HG02763 (cell line): ENCODE results near the gene WDHD1.
"Not testable (repeated sequence)": the region's sequence is repeated elsewhere in the genome, so short reads cannot be mapped to it uniquely, and the experiment has no call there.

Experiments used
- ATAC-seq: cut with Tn5 transposase; IDR thresholded peaks from one replicate; pipeline ENCODE4 v1.9.1; 2021; ENCODE audit warnings: mild to moderate bottlenecking, moderate library complexity; ENCODE audit not compliant: unreplicated experiment

WDHD1 gene

GRCh38 chr14:54967496-54967895 lies 59.4 kb downstream of the WDHD1 start:
- no peak for ATAC-seq

- no peak for ATAC-seq
Measured at GRCh38 chr14:54955143-54955542, 71.8 kb downstream of the WDHD1 start.

DNA sequence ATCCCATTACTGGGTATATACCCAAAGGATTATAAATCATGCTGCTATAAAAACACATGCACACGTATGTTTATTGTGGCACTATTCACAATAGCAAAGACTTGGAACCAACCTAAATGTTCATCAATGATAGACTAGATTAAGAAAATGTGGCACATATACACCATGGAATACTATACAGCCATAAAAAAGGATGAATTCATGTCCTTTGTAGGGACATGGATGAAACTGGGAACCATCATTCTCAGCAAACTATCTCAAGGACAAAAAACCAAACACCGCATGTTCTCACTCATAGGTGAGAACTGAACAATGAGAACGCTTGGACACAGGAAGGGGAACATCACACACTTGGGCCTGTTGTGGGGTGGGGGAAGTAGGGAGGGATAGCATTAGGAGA lies 73.3 kb downstream of the WDHD1 start:
- not testable (repeated sequence) for ATAC-seq

- not testable (repeated sequence) for ATAC-seq
Measured at GRCh38 chr14:54952803-54953202, 74.1 kb downstream of the WDHD1 start.

DNA sequence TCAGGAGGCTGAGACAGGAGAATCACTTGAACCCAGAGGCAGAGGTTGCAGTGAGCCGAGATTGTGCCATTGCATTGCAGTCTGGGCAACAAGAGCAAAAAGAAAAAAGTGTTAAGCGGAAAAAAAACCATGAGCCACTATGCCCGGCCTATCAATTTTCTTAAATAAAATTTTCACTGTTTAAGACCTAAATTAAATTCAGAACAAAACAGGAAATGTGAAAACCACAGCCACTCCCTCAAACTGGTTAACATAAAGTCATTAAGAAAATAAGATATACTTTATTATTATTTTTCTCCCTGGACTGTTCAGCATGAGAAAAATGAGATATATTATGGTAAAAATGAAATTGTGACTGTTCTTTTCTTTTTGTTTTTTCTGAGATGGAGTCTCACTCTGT lies 79.7 kb downstream of the WDHD1 start:
- no peak for ATAC-seq

DNA sequence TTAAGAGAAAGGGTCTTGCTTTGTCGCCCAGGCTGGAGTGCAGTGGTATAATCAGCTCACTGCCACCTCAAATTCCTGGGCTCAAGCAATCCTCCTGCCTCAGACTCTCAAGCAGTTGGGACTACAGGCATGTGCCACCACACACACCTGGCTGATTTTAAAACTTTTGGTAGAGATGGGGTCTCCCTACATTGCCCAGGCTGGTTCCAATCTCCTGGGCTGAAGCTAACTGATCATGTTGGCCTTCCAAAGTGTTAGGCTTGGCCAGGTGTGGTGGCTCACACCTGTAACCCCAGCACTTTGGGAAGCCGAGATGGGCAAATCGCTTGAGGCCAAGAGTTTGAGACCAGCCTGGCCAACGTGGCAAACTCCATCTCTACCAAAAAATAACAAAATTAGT lies 80.4 kb downstream of the WDHD1 start:
- no peak for ATAC-seq

DNA sequence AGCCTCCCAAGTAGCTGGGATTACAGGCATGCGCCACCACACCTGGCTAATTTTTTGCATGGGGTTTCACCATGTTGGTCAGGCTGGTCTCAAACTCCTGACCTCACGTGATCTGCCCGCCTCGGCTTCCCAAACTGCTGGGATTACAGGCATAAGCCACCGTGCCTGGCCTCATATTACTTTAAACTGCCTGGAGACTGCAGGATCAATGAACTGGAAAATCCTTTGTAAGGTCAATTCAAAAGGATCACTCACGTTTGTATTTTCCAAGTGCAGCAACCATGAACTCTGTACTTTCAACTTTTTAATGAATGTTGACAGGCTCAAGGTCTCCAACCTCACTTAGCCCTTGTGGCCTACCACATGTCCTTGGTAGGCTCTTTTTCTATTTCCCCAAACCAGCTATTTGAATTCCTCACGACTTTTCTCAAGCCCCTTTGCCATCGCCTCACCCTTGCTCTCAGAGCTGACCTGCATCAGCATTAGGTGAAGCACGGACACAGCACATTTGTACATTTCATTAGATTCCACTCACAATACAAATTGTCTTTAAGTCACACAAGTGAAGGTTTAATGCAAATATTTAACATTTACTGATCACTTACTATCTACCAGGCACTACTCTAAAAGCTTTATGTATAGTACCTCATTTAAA lies 82.0 kb downstream of the WDHD1 start:
- ATAC-seq, result no peak

- no peak for ATAC-seq
Measured at GRCh38 chr14:54942913-54943312, 84.0 kb downstream of the WDHD1 start.

DNA sequence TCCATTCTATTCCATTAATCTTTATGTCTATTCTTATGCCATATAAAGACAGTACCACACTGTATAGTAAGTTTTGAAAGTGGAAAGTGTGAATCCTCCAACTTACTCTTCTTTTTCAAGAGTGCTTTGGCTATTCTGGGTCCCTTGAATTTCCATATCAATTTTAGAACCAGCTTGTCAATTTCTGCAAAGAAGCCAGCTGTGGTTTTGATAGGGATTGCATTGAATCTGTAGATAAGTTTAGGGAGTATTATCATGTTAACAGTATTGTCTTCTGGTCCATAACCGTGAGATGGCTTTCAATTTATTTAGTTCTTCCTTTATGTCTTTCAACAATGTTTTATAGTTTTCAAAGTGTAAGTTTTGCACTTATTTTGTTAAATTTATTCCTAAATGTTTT lies 90.1 kb downstream of the WDHD1 start:
- no peak for ATAC-seq

- ATAC-seq, result no peak
Measured at GRCh38 chr14:54935958-54936357, 90.9 kb downstream of the WDHD1 start.

DNA sequence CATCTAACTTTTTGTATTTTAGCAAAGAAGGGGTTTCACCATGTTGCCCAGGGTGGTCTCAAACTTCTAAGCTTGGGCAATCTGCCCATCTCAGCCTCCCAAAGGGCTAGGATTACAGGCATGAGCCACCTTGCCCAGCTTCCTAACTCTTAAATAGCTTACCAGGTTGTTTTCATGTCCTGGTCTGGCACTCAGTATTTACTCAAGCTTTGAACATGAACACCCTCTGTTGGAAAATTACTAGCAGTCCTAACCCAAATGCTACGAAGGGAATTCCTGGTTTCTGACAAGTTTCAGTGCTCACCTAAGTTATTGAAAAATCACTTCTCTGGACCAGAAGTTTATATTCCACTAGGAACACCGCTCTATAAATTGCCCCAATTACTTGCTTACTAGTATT lies 91.8 kb downstream of the WDHD1 start:
- ATAC-seq, result no peak

DNA sequence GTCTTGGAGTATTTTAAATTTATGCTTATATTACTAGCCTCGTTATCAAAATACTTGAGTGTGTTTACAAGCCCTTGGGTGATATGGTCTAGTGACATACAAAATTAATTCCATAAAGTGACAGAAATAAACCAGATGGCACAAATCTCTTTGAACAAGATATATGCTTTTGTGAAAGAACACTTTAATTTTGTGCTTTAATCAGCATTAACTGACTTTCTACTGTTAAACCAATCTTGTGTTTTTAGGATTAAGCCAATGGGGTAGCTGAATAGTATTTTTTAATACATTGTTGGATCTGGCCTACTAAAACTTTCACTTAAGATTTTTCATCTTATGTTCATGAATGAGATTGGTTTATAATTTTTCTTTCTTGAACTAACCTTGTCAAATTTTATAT lies 93.9 kb downstream of the WDHD1 start:
- ATAC-seq, result no peak

GRCh38 chr14:54931598-54932340 lies 95.1 kb downstream of the WDHD1 start:
- ATAC-seq, result no peak

DNA sequence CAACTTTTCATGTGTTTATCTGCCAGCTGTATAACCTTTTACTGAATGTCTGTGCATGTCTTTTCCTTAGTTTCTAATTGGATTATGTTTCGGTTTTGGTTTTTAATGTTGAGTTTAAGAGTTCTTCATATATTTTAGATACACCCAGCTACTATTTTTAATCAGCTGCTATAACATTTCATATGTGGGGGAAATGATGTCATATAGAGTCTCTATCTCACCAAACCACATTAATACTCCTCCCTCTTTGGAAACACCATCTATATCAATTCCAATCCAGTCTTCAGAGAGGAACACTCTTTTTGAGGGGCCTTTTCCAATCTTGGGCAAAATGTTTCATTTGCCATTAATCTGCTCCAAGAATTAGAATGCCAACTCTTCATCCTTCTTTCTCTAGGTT lies 95.8 kb downstream of the WDHD1 start:
- no peak for ATAC-seq

GRCh38 chr14:54929556-54929955 lies 97.3 kb downstream of the WDHD1 start:
- no peak for ATAC-seq

GRCh38 chr14:54928216-54928615 lies 98.7 kb downstream of the WDHD1 start:
- no peak for ATAC-seq

DNA sequence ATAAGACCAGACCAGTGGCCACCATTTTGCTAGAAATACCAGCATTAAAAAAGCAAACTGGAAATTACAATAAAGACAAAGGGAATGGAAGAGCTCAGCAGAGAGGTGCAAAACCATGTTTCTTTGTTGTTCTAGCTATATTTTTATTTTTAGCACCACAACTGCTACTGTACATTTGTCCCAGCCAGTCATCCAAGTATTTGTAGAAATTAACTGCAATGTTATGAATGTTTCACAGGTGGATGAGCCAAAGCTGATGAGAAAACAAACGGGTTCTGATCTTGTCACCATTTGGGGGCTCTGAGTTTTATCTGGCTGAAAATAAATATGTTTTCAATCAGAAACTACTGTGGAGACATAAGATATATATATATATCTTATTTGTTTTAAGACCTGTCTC lies 99.3 kb downstream of the WDHD1 start:
- no peak for ATAC-seq

DNA sequence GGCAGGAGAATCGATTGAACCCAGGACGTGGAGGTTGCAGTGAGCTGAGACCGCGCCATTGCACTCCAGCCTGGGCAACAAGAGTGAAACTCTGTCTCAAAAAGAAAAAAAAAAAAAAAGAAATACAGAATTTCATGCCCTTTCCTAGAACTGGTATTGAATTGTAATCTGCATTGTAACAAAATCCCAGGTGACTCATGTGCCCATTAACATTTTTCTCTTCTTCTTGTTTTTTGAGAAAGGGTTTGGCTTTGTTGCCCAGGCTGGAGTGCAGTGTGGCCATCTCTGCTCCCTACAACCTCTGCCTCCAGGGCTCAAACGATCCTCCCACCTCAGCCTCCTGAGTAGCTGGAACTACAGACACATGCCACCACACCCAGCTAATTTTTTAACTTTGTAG lies 100.3 kb downstream of the WDHD1 start:
- not testable (repeated sequence) for ATAC-seq

DNA sequence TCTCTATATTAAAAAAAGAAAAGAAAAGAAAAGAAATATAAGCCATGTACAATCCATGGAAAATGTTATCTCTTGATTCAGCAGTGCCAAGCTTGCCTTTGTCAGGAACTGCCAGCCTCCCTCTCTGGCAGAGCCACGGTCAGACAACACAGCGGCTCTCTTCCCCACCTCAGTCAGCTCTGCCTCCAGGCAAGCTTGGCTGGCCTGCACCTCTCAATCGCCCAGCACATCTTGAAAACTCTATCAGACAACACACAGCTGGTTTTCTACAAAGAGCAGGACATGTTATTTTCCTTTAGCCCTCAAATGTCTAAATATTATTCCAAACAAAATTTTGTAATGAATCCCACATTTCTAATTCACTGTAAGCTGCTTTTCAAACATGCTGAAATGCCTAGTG lies 104.3 kb downstream of the WDHD1 start:
- no peak for ATAC-seq

GRCh38 chr14:54920052-54920451 lies 106.8 kb downstream of the WDHD1 start:
- no peak for ATAC-seq

GRCh38 chr14:54919330-54919729 lies 107.6 kb downstream of the WDHD1 start:
- no peak for ATAC-seq

DNA sequence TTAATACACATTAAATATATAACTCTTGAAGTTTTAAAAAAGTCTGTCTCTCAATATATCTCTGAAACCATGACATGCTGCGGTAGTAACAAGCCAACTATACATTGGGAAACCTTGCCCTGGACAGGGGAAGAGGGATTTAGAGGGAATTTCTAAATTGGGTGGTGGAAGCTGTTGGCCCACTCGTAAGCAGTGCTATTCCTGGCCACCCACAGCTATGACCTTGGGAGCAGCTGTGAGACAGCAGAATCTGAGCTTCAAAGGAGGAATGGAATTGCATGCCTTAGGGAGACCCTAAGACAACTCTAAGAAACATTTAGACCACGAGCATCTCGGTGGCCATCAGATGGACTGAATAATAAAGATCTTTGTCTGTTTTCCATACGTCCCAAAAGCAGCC lies 108.5 kb downstream of the WDHD1 start:
- no peak for ATAC-seq

GRCh38 chr14:54916101-54916500 lies 110.8 kb downstream of the WDHD1 start:
- no peak for ATAC-seq
